ENCODE measurements around the gene ZYG11A.
"Not testable (repeated sequence)": the region's sequence is repeated elsewhere in the genome, so short reads cannot be mapped to it uniquely, and the experiment has no call there.

ZYG11A gene

DNA sequence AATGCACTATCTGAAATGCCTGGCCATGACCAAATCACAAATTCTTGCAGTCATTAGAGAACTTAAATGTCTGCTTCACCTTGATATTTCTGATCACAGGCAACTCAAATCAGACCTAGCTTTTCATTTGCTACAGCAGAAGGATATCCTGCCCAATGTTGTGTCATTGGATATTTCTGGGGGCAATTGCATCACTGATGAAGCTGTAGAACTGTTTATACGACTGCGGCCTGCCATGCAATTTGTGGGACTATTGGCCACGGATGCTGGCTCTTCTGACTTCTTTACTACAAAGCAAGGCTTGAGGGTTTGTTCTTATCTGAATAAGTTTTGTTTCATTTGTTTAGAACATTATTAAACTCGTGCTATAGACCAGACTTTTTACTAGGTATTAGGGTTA, 14.9 kb downstream of the ZYG11A start:
- Histone ChIP-seq H3K27me3 (ENCODE audit: insufficient read depth, low read length, poor library complexity) (no peaks in the 10 kb centered on the region), H3K18ac (ENCODE audit: low read length) (no peak overlapping the region), H2BK15ac (replicated peaks; ENCODE audit: low read depth) (no peak overlapping the region), H3K9ac (ENCODE audit: low read length) (no peak overlapping the region), H2BK5ac (ENCODE audit: low read length) (no peak overlapping the region), H3K4ac (ENCODE audit: low read depth, low read length) (no peak overlapping the region), H3K4me3 (ENCODE audit: low read length) (no peak overlapping the region), H3K27ac (ENCODE audit: low read depth, low read length) (no peak overlapping the region), H3K4me2 (ENCODE audit: low read length) (no peak overlapping the region), H3K79me1 (ENCODE audit: low read length) (no peaks in the 10 kb centered on the region), H4K8ac (ENCODE audit: low read depth, low read length) (no peak overlapping the region), H3K23ac (ENCODE audit: low read length) (no peak overlapping the region), H2BK120ac (ENCODE audit: low read depth, low read length) (no peak overlapping the region), H3K56ac (ENCODE audit: low read length) (no peak overlapping the region), H2AK5ac (ENCODE audit: low read length) (no peak overlapping the region), H3K79me2 (ENCODE audit: control insufficient read depth, insufficient read depth, low read length) (no peaks in the 10 kb centered on the region), H3K4me1 (ENCODE audit: control insufficient read depth, low read depth, low read length) (no peaks in the 10 kb centered on the region), H3K36me3 (ENCODE audit: control insufficient read depth, insufficient read depth, low read length) (no peaks in the 10 kb centered on the region), H4K5ac (ENCODE audit: low read length) (no peak overlapping the region)
- no peak for DNase-seq
- no CpG with 5 or more reads among the region's 4 CpGs for WGBS (ENCODE audit: extremely low coverage, insufficient coverage, low lambda C conversion rate)

- Histone ChIP-seq H4K5ac (ENCODE audit: low read length) (no peak overlapping the region), H3K23ac (ENCODE audit: low read length) (no peak overlapping the region), H3K4ac (ENCODE audit: low read depth, low read length) (no peak overlapping the region), H3K18ac (ENCODE audit: low read length) (no peak overlapping the region), H3K27ac (ENCODE audit: low read depth, low read length) (no peak overlapping the region), H2BK5ac (ENCODE audit: low read length) (no peak overlapping the region), H3K27me3 (ENCODE audit: insufficient read depth, low read length, poor library complexity) (no peaks in the 10 kb centered on the region), H3K56ac (ENCODE audit: low read length) (no peak overlapping the region), H3K36me3 (ENCODE audit: control insufficient read depth, insufficient read depth, low read length) (no peaks in the 10 kb centered on the region), H3K79me2 (ENCODE audit: control insufficient read depth, insufficient read depth, low read length) (no peaks in the 10 kb centered on the region), H3K9ac (ENCODE audit: low read length) (no peak overlapping the region), H2BK15ac (replicated peaks; ENCODE audit: low read depth) (no peak overlapping the region), H3K4me3 (ENCODE audit: low read length) (no peak overlapping the region), H2AK5ac (ENCODE audit: low read length) (no peak overlapping the region), H2BK120ac (ENCODE audit: low read depth, low read length) (no peak overlapping the region), H4K8ac (ENCODE audit: low read depth, low read length) (no peak overlapping the region), H3K4me1 (ENCODE audit: control insufficient read depth, low read depth, low read length) (no peaks in the 10 kb centered on the region), H3K79me1 (ENCODE audit: low read length) (no peaks in the 10 kb centered on the region), H3K4me2 (ENCODE audit: low read length) (no peak overlapping the region)
- no peak for DNase-seq
- no CpG with 5 or more reads among the region's 2 CpGs for WGBS (ENCODE audit: extremely low coverage, insufficient coverage, low lambda C conversion rate)
These were observed 20.3 kb downstream of the ZYG11A start for GRCh38 chr1:52862666-52863458.

- Histone ChIP-seq H2AK5ac (ENCODE audit: low read length) (no peak overlapping the region), H3K4me3 (ENCODE audit: low read length) (no peak overlapping the region), H3K27ac (ENCODE audit: low read depth, low read length) (no peak overlapping the region), H3K27me3 (ENCODE audit: insufficient read depth, low read length, poor library complexity) (no peaks in the 10 kb centered on the region), H3K36me3 (ENCODE audit: control insufficient read depth, insufficient read depth, low read length) (no peaks in the 10 kb centered on the region), H3K56ac (ENCODE audit: low read length) (no peak overlapping the region), H3K23ac (ENCODE audit: low read length) (no peak overlapping the region), H3K79me2 (ENCODE audit: control insufficient read depth, insufficient read depth, low read length) (no peaks in the 10 kb centered on the region), H2BK15ac (replicated peaks; ENCODE audit: low read depth) (no peak overlapping the region), H2BK120ac (ENCODE audit: low read depth, low read length) (no peak overlapping the region), H4K8ac (ENCODE audit: low read depth, low read length) (no peak overlapping the region), H2BK5ac (ENCODE audit: low read length) (no peak overlapping the region), H3K4me1 (ENCODE audit: control insufficient read depth, low read depth, low read length) (no peaks in the 10 kb centered on the region), H3K79me1 (ENCODE audit: low read length) (no peaks in the 10 kb centered on the region), H4K5ac (ENCODE audit: low read length) (no peak overlapping the region), H3K18ac (ENCODE audit: low read length) (no peak overlapping the region), H3K4me2 (ENCODE audit: low read length) (no peak overlapping the region), H3K9ac (ENCODE audit: low read length) (no peak overlapping the region), H3K4ac (ENCODE audit: low read depth, low read length) (no peak overlapping the region)
- no peak for DNase-seq
- no CpG with 5 or more reads among the region's 2 CpGs for WGBS (ENCODE audit: extremely low coverage, insufficient coverage, low lambda C conversion rate)
These were observed 24.7 kb downstream of the ZYG11A start for GRCh38 chr1:52867087-52867863.

DNA sequence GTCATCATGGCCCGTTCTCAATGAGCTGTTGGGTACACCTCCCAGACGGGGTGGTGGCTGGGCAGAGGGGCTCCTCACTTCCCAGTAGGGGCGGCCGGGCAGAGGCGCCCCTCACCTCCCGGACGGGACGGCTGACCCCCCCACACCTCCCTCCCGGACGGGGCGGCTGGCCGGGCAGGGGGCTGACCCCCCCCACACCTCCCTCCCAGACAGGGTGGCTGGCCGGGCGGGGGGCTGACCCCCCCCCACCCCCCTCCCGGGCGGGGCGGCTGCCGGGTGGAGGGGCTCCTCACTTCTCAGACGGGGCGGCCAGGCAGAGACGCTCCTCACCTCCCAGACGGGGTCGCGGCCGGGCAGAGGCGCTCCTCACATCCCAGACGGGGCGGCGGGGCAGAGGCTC, 27.2 kb downstream of the ZYG11A start:
- H4K5ac ChIP-seq (ENCODE audit: low read length); H3K18ac ChIP-seq (ENCODE audit: low read length); H3K27me3 ChIP-seq (ENCODE audit: insufficient read depth, low read length, poor library complexity); H3K23ac ChIP-seq (ENCODE audit: low read length); H3K79me1 ChIP-seq (ENCODE audit: low read length); H3K4me2 ChIP-seq (ENCODE audit: low read length); H2AK5ac ChIP-seq (ENCODE audit: low read length); H3K36me3 ChIP-seq (ENCODE audit: control insufficient read depth, insufficient read depth, low read length); H3K27ac ChIP-seq (ENCODE audit: low read depth, low read length); H3K4ac ChIP-seq (ENCODE audit: low read depth, low read length); DNase-seq; H3K56ac ChIP-seq (ENCODE audit: low read length); H4K8ac ChIP-seq (ENCODE audit: low read depth, low read length); H2BK5ac ChIP-seq (ENCODE audit: low read length); H2BK15ac ChIP-seq (replicated peaks; ENCODE audit: low read depth); H3K4me3 ChIP-seq (ENCODE audit: low read length); H3K4me1 ChIP-seq (ENCODE audit: control insufficient read depth, low read depth, low read length); H2BK120ac ChIP-seq (ENCODE audit: low read depth, low read length); H3K79me2 ChIP-seq (ENCODE audit: control insufficient read depth, insufficient read depth, low read length); H3K9ac ChIP-seq (ENCODE audit: low read length): not testable (repeated sequence)
- no CpG with 5 or more reads among the region's 29 CpGs for WGBS (ENCODE audit: extremely low coverage, insufficient coverage, low lambda C conversion rate)

DNA sequence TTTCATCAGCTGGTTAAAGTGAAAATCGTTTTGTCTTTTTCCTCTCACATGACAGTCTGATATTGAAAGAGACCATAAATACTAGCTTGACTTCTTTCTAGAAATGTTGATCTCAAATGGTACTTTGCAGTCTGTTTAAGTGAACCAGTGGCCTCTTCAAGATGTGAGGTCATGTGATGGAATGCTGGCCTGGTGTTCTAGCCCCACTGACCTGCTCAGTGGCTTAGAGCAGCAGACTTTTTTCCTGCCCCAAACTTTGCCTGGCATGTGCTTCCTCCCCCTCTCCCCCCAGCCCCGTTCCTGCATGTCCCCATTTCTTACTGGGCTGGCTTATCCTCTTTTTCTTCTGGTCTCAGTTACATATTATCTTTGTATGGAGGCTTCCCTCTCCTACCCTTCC, 34.3 kb downstream of the ZYG11A start:
- no peak overlapping the region for H3K4ac ChIP-seq (ENCODE audit: low read depth, low read length)
- no peak overlapping the region for H4K5ac ChIP-seq (ENCODE audit: low read length)
- H2AK5ac ChIP-seq (ENCODE audit: low read length): no peak overlapping the region
- H3K56ac ChIP-seq (ENCODE audit: low read length): no peak overlapping the region
- H4K8ac ChIP-seq (ENCODE audit: low read depth, low read length): no peak overlapping the region
- no peaks in the 10 kb centered on the region for H3K79me1 ChIP-seq (ENCODE audit: low read length)
- no peak overlapping the region for H3K18ac ChIP-seq (ENCODE audit: low read length)
- no peak overlapping the region for H3K9ac ChIP-seq (ENCODE audit: low read length)
- no peak overlapping the region for H2BK15ac ChIP-seq (replicated peaks; ENCODE audit: low read depth)
- H3K27me3 ChIP-seq (ENCODE audit: insufficient read depth, low read length, poor library complexity): no peaks in the 10 kb centered on the region
- H3K23ac ChIP-seq (ENCODE audit: low read length): no peak overlapping the region
- H3K79me2 ChIP-seq (ENCODE audit: control insufficient read depth, insufficient read depth, low read length): no peaks in the 10 kb centered on the region
- WGBS (ENCODE audit: extremely low coverage, insufficient coverage, low lambda C conversion rate): no CpG with 5 or more reads among the region's 2 CpGs
- no peak overlapping the region for H2BK120ac ChIP-seq (ENCODE audit: low read depth, low read length)
- H3K36me3 ChIP-seq (ENCODE audit: control insufficient read depth, insufficient read depth, low read length): no peaks in the 10 kb centered on the region
- H3K4me2 ChIP-seq (ENCODE audit: low read length): no peak overlapping the region
- peak; percentile 22 for DNase-seq
- H3K4me1 ChIP-seq (ENCODE audit: control insufficient read depth, low read depth, low read length): no peaks in the 10 kb centered on the region
- no peak overlapping the region for H3K4me3 ChIP-seq (ENCODE audit: low read length)
- no peak overlapping the region for H2BK5ac ChIP-seq (ENCODE audit: low read length)
- no peak overlapping the region for H3K27ac ChIP-seq (ENCODE audit: low read depth, low read length)
